Fibroblast of lung (primary cell): ENCODE data around the gene ZFP64.

Experiments used
- EZH2 ChIP-seq: IDR thresholded peaks from 2 replicates; pipeline ENCODE4 v1.5.1; 2012; ENCODE audit warnings: low read length, control low read depth, mild to moderate bottlenecking; ENCODE audit errors: missing control alignments
- TF ChIP-seq, protein P1 (sequence below), 2 donors: IDR thresholded peaks in 1 of 2; conservative IDR thresholded peaks in 1 of 2; 1 replicate in 1 of 2; 2 replicates in 1 of 2; pipeline ENCODE4 v1.5.1; 2011 to 2012; ENCODE audit warnings: low read length in 2 of 2, control low read depth in 1 of 2, inconsistent platforms in 1 of 2, low read depth in 1 of 2, mild to moderate bottlenecking in 1 of 2

DNA sequence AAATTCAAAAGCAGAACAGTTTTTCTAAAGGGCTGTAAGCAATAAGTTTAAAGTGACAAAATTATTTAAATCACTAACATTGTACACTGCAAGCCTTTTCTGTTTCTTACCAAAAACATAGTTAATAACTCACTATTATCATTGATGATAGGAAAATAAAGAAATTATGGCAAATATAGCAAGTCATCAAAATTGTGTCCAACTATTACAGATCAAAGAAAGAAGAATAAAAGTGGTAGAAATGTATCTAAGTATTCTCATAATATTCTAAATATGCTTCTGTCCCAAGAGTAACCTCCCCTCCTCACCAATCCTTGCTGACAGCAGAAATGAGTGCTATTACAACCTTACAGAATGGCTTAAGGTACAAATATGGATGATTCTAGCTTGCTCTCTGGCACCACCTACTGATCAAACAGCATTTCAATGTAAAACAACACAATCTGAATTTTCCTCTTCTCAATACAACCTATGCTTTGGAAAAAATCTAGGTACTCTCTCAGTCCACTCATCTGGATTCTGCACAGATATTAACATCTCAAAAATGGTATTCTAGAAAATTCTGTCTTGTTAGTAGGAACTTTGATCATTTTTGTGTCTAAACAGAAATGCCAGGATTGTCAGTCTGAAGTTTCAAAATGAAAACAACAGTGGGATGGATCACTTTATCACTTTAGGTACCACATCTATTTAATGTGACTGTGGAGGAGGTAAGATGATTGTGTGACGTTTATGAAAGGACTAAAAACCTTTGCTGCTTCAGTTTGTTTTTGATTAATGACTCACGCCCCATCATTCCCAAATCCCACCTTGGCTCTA is 40.9 kb downstream of the ZFP64 start:
- TF ChIP-seq, protein P1, sequence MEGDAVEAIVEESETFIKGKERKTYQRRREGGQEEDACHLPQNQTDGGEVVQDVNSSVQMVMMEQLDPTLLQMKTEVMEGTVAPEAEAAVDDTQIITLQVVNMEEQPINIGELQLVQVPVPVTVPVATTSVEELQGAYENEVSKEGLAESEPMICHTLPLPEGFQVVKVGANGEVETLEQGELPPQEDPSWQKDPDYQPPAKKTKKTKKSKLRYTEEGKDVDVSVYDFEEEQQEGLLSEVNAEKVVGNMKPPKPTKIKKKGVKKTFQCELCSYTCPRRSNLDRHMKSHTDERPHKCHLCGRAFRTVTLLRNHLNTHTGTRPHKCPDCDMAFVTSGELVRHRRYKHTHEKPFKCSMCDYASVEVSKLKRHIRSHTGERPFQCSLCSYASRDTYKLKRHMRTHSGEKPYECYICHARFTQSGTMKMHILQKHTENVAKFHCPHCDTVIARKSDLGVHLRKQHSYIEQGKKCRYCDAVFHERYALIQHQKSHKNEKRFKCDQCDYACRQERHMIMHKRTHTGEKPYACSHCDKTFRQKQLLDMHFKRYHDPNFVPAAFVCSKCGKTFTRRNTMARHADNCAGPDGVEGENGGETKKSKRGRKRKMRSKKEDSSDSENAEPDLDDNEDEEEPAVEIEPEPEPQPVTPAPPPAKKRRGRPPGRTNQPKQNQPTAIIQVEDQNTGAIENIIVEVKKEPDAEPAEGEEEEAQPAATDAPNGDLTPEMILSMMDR (conservative IDR thresholded peaks at IDR 0.05 in 1 of 2, IDR thresholded peaks at IDR 0.05 in 1 of 2; ENCODE audit: low read depth in 1 of 2, low read length in 2 of 2), result peak; percentile 76 to 91
- TF ChIP-seq EZH2, result no peak
